IPS-NIHi7 (cell line): ENCODE results near the gene FOLR3.
A peak's percentile ranks its signal among the peaks of the same experiment; 100 is the strongest.
"Not testable (repeated sequence)": the region's sequence is repeated elsewhere in the genome, so short reads cannot be mapped to it uniquely, and the experiment has no call there.

ENCODE experiments used
- DNase-seq: peaks from one replicate; pipeline ENCODE4 v3.0.0; 2012; ENCODE audit warnings: mixed read lengths; ENCODE audit errors: extremely low spot score

FOLR3 gene

GRCh38 chr11:72135473-72135872 lies at the start of gene FOLR3:
Gene FOLR3 (plus strand): TSS chr11:72135725. CDS start chr11:72135953, 228 bp downstream.
- DNase-seq, result not testable (repeated sequence)

GRCh38 chr11:72088076-72088808 lies 47.3 kb upstream of the FOLR3 start:
- DNase-seq, result no peak

GRCh38 chr11:72091292-72091691 lies 44.2 kb upstream of the FOLR3 start:
- peak; percentile 88 for DNase-seq

GRCh38 chr11:72098741-72099140 lies 36.8 kb upstream of the FOLR3 start:
- DNase-seq, result no peak

DNA sequence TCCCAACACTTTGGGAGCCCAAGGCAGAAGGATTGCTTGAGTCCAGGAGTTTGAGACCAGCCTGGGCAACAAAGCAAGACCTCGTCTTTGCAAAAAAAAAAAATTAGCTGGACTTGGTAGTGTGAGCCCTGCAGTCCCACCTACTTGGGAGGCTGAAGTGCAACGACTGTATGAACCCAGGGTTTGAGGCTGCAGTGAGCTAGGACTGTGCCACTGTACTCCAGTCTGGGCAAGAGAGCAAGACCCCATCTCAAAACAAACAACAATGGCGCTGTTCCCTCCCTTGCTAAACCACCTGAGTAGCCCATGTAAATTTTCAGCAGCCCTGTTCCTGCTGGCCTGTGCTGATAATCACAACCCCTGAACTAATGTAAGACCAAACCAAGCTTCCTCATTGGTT lies 35.5 kb upstream of the FOLR3 start:
- no peak for DNase-seq

- no peak for DNase-seq
These were observed 35.1 kb upstream of the FOLR3 start for GRCh38 chr11:72100462-72100861.

DNA sequence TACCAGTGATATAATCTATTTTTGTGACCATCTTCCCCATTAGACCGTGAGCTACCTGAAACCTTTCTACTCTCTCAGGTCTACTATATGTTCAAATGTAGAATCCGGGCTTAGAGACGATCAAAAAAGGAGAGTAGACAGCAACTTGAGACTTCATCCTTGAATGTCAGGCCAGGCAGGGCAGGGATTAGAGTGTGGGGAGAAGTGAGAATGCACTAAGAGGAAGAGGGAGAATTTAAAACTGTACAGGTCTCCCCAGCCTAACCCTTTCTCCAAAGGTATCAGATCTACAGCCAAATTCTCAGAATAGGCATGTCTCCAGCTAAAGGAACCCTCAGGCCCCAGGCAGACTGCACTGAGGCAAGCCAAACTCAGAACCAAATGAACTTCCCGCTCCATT lies 33.4 kb upstream of the FOLR3 start:
- DNase-seq, result no peak

DNA sequence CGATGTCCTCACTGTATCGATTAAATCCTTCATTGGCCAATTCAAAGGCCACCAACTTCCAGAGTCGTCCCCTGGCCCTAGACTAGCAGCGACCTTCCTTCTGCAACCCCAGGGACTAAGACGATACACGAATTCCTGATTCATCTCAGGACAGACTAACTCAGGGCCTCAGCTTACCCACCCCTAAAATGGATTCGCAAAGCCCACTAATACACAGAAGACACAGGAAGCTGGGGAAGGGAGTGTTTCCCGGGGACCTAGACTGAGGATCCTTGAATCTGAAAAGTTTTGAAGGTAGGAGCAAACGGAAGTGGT lies 32.9 kb upstream of the FOLR3 start:
- DNase-seq, result no peak

DNA sequence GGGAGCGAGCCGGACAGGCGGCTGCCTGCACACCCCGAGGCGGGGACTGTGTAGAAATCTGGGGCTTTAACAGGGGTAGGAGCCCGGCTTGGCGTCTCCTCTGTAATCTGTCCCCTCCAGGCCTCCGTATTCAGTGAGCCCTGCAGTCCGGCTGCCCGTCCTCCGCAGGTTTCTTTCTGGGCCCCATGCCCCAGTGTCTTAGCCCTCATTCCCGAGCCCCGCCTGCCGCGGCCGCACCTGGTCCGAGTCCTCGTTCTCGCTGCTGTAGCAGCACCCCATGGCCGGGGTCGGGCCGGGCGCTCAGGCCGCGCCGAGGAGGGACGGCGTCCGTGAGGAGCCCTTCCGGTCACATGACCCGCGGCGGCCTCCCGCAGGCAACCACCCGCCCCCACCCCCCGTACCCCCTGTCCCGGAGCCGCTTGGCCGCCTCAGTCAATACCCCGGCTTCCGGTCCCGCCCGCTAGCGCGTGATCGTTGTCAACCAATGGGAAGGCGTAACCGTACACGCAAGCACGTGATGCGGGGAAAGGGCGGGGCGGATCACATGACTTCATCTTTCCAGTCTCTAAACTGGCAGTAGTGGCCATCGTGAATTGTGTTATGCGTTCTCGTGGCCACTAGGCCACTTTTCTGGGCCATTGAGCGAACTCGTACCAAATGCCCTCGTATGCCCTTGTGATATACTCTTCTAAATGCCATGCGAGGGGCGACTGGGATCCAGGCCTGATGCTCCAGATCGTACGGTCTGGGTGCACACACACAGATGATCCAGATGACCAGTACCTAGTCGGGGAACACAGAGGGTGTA lies 32.4 kb upstream of the FOLR3 start, which contains the start of gene LAMTOR1:
TSS of gene LAMTOR1 (minus strand) at position 352 of the 808 bp plus-strand sequence. CDS start at position 279, 73 bp downstream.
- peak; percentile 97 for DNase-seq

DNA sequence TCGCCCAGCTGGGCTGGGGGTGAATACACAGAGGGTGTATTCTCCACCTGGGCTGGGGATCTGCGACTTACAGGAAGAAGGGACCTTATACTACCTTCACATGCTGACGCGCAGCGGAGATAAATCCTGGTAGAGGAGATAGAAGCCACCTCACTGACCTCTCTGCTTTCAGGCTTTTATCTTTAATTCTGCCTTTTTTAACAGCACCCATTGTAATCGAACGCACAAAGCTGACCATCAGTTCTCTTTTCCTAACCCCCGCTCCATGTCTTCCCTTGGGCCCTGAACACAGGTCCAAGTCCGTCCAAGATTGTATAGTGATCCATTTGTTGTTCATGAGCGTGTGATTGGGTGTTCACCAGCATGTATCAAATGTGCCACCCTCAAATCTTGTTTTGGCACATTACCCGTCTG lies 31.8 kb upstream of the FOLR3 start:
- no peak for DNase-seq

GRCh38 chr11:72105888-72106287 lies 29.6 kb upstream of the FOLR3 start, which contains the start of gene TOMT:
Gene TOMT (plus strand): TSS chr11:72105924. CDS start chr11:72105952, 28 bp downstream.
- no peak for DNase-seq

DNA sequence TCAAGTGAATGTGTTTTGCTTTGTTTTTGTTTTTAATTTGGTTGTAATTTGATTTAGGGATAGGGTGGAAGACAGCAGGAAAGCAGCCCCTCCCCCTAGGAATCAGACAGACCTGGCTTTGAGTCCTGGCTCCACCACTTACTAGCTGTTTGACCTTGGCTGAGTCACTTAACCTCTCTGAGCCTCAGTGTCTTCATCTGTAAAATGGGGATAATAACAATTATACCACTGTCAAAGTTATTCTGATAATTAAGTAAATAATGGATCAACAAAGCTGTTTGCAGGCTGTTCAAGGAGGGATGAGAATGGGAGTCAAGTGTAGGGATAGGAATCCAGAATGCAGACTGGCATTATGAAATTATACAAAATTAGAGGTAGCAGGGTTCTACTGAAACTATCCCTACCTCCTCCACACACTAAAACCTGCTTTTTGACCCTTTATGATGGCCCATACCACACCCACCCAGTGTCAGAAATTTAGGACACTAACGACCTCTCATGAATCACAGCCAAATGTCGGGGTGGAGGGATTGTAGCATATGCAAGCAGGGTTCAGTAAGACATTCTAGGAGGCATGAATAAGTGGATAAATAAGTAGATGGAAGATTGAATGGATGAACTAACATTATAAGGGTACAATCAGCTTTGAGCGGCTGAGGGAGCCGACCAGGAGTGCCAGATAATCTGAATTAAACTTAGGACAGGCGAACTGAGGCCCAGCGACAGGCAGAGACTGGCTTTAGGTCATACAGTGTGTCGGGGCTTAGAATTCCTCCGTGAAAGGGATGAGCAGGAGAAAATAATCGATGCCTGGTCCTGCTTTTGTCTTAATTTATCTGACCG lies 24.0 kb upstream of the FOLR3 start:
- DNase-seq, result no peak

- peak; percentile 93 for DNase-seq
These were observed 23.2 kb upstream of the FOLR3 start, which contains the start of gene ANAPC15 for GRCh38 chr11:72112143-72112977. Gene ANAPC15 (minus strand): TSS chr11:72112695. CDS start chr11:72111276, 1,419 bp downstream.

- DNase-seq, result no peak
These were observed 22.3 kb upstream of the FOLR3 start for GRCh38 chr11:72112978-72113808.

GRCh38 chr11:72114570-72114969 lies 21.0 kb upstream of the FOLR3 start:
- DNase-seq, result no peak

DNA sequence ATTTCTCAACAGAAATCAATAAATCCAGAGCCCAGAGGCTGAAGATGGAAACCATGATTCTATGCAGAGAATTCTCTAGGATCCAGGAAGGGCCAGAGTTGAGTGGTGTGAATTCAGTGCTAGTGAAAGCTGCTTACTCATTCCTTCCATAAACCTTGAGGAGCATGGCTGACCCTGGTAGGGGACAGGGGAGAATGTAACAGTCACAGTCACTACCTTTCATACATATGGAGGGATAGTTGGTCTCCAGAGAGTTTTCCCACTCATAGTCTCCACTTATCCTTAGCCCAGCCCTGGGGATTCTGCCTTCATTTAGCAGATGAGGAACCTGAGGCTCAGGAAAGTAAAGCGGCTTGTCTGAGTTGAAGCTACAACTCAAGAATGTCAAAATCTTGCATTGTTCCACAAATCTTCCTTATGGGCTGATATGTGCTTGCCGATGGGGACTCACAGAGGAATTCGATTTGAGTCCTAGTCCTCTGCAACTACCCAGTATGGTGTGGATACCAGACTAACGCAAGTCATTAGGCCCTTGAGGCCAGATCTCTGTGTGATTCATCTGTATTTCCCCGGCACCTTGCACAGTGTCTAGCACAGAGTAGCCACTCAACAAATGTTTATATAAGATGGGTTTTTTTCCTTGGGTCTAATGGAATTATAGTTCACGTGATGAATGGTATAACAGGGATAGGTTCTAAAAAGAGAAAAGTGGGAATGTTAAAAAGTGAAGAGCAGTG lies 19.3 kb upstream of the FOLR3 start:
- DNase-seq, result no peak

DNA sequence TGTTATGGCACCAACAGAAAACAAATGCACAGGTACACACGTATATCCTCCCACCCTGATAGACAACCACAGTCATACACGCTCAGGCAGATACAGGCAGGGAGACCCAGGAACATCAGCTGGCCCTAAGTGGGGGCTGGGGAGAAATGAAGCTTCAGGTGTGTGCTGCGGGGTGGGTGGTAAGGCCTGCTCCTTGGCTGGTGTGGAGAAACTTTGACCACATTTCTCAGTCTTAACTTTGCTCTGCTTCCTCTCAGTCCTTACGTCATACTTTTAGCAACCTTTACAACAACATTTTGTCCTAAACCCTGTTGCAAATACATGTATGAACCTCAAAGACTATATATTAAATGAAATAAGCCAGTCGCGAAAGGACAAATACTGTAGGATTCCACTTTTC lies 16.3 kb upstream of the FOLR3 start:
- no peak for DNase-seq

- DNase-seq, result no peak
These were observed 14.6 kb upstream of the FOLR3 start for GRCh38 chr11:72120930-72121329.

DNA sequence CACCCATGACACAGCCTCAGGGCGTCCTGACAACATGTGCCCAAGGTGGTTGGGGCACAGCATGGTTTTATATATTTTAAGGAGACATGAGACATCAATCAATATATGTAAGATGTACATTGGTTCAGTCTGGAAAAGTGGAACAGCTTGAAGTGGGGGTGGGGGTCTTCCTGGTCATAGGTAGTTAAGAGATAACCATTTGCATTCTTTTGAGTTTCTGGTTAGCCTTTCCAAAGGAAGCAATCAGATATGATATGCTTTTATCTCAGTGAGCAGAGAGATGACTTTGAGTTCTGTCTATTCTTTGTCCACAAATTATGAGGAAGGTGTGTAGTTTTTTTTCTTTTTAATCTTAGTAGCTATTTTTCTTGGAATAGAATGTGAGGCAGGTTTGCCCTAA lies 12.9 kb upstream of the FOLR3 start:
- no peak for DNase-seq
